Type B pancreatic cell (in vitro differentiated cells): ENCODE measurements around the gene HAGHL. TPM values are rescaled to one million over a fixed set of nuclear protein-coding genes. Genes with fewer than 3 reads are reported as not detected.
"Not testable (repeated sequence)": the region's sequence is repeated elsewhere in the genome, so short reads cannot be mapped to it uniquely, and the experiment has no call there.

Experiments used
- DNase-seq: peaks from one replicate; pipeline ENCODE4 v3.0.0; 2021; ENCODE audit warnings: mixed read lengths; ENCODE audit not compliant: unreplicated experiment; ENCODE audit errors: extremely low spot score
- H3K27ac Mint-ChIP-seq: 2 replicates; pipeline ENCODE4 v1.8.0; 2021; ENCODE audit warnings: mild to moderate bottlenecking, mixed read lengths
- H3K27me3 Mint-ChIP-seq: 2 replicates; pipeline ENCODE4 v1.8.0; 2021; ENCODE audit warnings: mixed read lengths
- H3K36me3 Mint-ChIP-seq: 2 replicates; pipeline ENCODE4 v1.8.0; 2021; ENCODE audit warnings: mixed read lengths
- H3K4me1 Mint-ChIP-seq: one replicate; pipeline ENCODE4 v1.8.0; 2021; ENCODE audit warnings: mixed read lengths; ENCODE audit not compliant: unreplicated experiment
- H3K4me3 Mint-ChIP-seq: 2 replicates; pipeline ENCODE4 v1.8.0; 2021; ENCODE audit warnings: mild to moderate bottlenecking, mixed read lengths
- H3K9me3 Mint-ChIP-seq: 2 replicates; pipeline ENCODE4 v1.8.0; 2021; ENCODE audit warnings: mixed read lengths
- CTCF ChIP-seq: fragments of 200-600 bp; sonication (generic); conservative IDR thresholded peaks from 2 replicates; pipeline ENCODE4 v1.5.0; 2021; ENCODE audit warnings: antibody characterized with exemption, mild to moderate bottlenecking
- total RNA-seq: library from RNA; stranded (reverse); gene quantifications from 2 replicates; pipeline ENCODE4 v1.2.1, GENCODE V29; 2021; ENCODE audit warnings: low replicate concordance

Gene HAGHL
- total RNA-seq, 1 donor from 2014 or later: 8.5 TPM

DNA sequence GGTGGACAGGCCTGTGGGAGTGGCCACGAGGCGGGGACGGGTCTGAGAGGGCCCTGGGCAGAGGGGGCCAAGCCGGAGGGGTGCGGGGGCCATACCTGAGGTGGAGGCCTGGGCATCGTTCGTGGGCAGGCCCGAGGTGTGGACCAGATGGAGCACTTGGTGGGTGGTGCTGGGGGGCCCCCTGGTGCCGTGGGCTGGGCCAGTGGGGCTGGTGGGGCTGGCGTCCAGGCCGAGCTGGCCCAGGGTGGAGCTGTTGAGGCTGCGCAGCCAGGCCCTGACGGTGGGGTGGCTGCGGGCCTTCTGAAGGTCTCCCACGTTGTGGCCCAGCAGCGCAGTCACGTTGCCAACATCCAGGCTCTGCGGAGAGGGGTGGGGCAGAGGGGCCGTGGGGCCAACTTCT is 43.0 kb downstream of the HAGHL start:
- Mint-ChIP-seq H3K4me3 (no peak overlapping the region), H3K36me3 (no peaks in the 10 kb centered on the region), H3K4me1 (no peaks in the 10 kb centered on the region), H3K27ac (no peak overlapping the region), H3K9me3 (no peaks in the 10 kb centered on the region), H3K27me3 (no peaks in the 10 kb centered on the region)
- TF ChIP-seq CTCF: no peak
- DNase-seq: no peak

GRCh38 chr16:770411-770810 is 43.5 kb downstream of the HAGHL start:
- H3K4me3 Mint-ChIP-seq: no peak overlapping the region
- no peaks in the 10 kb centered on the region for H3K27me3 Mint-ChIP-seq
- TF ChIP-seq CTCF: no peak
- no peaks in the 10 kb centered on the region for H3K4me1 Mint-ChIP-seq
- no peaks in the 10 kb centered on the region for H3K9me3 Mint-ChIP-seq
- no peaks in the 10 kb centered on the region for H3K36me3 Mint-ChIP-seq
- no peak for DNase-seq
- no peak overlapping the region for H3K27ac Mint-ChIP-seq

DNA sequence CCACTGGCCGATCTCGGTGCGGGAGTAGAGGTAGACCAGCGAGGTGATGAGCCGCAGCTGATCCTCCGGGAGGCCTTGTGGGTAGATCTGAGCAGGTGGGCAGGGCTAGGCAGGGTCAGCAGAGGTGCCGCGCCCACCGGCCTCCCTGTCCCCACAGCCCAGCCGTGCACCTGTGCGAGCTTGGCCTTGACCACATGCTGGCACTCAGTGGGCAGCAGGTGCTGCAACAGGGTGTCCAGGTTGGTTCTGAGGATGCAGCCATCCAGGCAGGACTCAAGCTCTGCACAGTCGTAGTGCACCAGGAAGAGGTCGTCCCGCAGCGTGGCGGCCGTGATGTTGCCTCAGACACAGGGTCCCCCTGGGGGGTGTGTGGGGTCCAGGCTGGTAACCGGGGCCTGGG is 46.1 kb downstream of the HAGHL start:
- H3K27ac Mint-ChIP-seq: no peak overlapping the region
- peaks cover 4% of the 10 kb centered on the region for H3K4me1 Mint-ChIP-seq
- DNase-seq: no peak
- peaks cover 5% of the 10 kb centered on the region for H3K27me3 Mint-ChIP-seq
- no peaks in the 10 kb centered on the region for H3K36me3 Mint-ChIP-seq
- H3K9me3 Mint-ChIP-seq: no peaks in the 10 kb centered on the region
- TF ChIP-seq CTCF: no peak
- no peak overlapping the region for H3K4me3 Mint-ChIP-seq

DNA sequence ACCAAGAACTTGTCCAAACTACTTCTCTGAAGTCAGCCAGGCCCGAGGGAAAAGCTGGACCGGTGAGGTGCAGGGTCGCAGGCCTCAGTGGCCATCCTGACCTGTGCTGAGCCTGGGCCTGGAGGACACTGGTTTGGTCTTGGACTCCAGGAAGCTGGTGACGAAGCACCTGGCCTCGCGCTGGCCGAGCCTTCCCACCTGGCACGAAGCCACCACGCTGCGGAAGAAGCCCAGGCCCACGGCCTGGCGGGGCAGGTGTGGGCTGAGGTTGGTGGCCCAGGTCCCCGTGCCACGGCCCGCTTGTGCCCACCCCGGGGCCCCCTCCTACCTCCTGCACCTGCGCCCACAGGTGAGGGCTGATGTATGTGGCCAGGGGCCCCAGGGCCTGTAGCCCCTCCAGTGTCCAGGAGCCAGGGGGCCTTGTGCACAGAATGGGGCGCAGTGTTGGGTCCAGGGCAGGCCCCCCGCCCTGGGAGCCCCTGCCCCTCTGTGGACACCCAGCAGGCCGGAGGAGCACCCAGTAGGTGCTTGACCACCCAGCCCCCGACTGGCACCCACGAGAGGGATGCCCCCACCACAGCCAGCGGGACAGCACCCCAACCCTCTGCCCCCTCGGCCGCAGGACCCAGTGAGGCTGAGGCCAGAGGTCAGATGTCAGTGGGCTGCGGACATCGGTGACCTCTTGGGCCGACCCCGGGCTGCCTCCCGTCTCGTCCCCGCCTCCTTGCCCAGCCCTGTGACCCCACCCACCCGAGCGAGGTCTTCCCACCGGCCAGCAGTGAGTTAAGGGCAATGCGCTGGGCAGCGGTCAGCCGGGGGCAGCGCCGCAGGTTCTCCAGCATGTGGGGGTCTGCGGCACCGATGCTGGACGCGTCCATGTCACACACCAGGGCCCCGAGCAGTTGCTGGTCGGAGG is 47.4 kb downstream of the HAGHL start:
- H3K4me1 Mint-ChIP-seq: peaks cover 4% of the 10 kb centered on the region
- no peaks in the 10 kb centered on the region for H3K36me3 Mint-ChIP-seq
- H3K27ac Mint-ChIP-seq: no peak overlapping the region
- peaks cover 5% of the 10 kb centered on the region for H3K27me3 Mint-ChIP-seq
- TF ChIP-seq CTCF: no peak
- no peaks in the 10 kb centered on the region for H3K9me3 Mint-ChIP-seq
- H3K4me3 Mint-ChIP-seq: no peak overlapping the region
- DNase-seq: no peak

DNA sequence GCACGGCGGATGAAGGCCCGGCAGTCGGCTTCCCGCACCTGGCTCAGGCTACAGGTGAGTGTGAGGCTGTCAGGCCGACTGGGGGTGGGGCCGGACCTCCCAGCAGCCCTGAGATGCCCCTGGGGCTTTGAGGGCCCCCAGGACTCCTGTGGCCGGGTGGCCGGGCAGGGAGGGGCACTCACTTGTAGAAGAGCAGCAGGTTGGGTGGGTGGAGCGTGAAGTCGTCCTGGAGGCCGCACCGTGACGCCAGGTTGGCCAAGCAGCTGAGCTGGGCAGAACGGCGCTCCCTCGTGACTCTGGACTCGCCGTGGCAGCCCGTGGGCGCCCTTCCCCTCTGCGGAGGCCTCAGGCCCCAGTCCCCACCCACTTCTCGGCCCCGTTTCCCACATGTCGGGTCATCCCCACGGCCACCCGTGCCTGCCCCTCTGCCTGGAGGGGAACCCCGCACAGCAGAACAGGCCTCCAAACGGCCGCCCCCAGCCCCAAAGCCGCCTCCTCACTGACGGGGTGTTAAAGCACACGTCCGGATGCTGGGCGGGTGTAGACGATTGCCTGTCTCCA is 48.4 kb downstream of the HAGHL start:
- Mint-ChIP-seq H3K4me3 (no peak overlapping the region), H3K4me1 (peaks cover 4% of the 10 kb centered on the region), H3K36me3 (no peaks in the 10 kb centered on the region), H3K27ac (no peak overlapping the region), H3K27me3 (peaks cover 6% of the 10 kb centered on the region), H3K9me3 (no peaks in the 10 kb centered on the region)
- DNase-seq: no peak
- TF ChIP-seq CTCF: no peak

- not testable (repeated sequence) for H3K27me3 Mint-ChIP-seq, H3K27ac Mint-ChIP-seq, H3K4me1 Mint-ChIP-seq, DNase-seq, H3K4me3 Mint-ChIP-seq, H3K9me3 Mint-ChIP-seq, H3K36me3 Mint-ChIP-seq
These were observed 49.4 kb downstream of the HAGHL start for GRCh38 chr16:776298-776697.
